ENCODE results near the gene CYTL1. TPM values are rescaled to one million over a fixed set of nuclear protein-coding genes. Genes with fewer than 3 reads are reported as not detected.

Gene CYTL1
- total and polyA plus RNA-seq, 2 of the 4 experiments (the other 2 are of a cell fraction), result 1.3 to 7.4 TPM

- Histone ChIP-seq H4K5ac (ENCODE audit: low read depth, low read length) (no peak overlapping the region; the same call in 1 of the 2 replicates), H3K4ac (ENCODE audit: low read depth, low read length) (peak overlapping the region; percentile 70), H3K9me1 (ENCODE audit: insufficient read depth, low read length) (peaks cover 4% of the 10 kb centered on the region; the same call in 1 of the 2 replicates), H3K9me3 (ENCODE audit: control insufficient read depth, insufficient read depth, low read length) (no peaks in the 10 kb centered on the region), H2AFZ (replicated peaks; ENCODE audit: low read length, poor library complexity) (peak overlapping the region; percentile 87), H2AK5ac (ENCODE audit: low read depth, low read length) (peak overlapping the region; percentile 51; the same call in 1 of the 2 replicates), H3K56ac (ENCODE audit: extremely low read depth, insufficient read depth, low read length) (no peak overlapping the region), H2BK20ac (ENCODE audit: low read depth, low read length) (peak overlapping the region; percentile 39; the same call in 1 of the 2 replicates), H3K36me3 (ENCODE audit: control insufficient read depth, insufficient read depth, low read length) (no peaks in the 10 kb centered on the region), H2AK9ac (replicated peaks; ENCODE audit: low read depth, low read length, poor library complexity) (no peak overlapping the region), H2BK120ac (ENCODE audit: low read depth, low read length) (peak overlapping the region; percentile 66), H4K20me1 (ENCODE audit: insufficient read depth, low read length) (no peaks in the 10 kb centered on the region), H2BK5ac (ENCODE audit: low read depth, low read length, poor library complexity, severe bottlenecking) (no peak overlapping the region), H3K23ac (ENCODE audit: low read depth, low read length) (0 out of 2 replicates have a peak overlapping the region, but pooled peaks have one; percentile 10), H3K18ac (ENCODE audit: low read depth, low read length) (no peak overlapping the region; the same call in 1 of the 2 replicates), H3K9ac (ENCODE audit: low read depth, low read length) (no peak overlapping the region), H3K4me1 (ENCODE audit: control insufficient read depth, insufficient read depth, low read length) (peaks cover 12% of the 10 kb centered on the region), H3K4me3 (ENCODE audit: insufficient read depth, low read depth, low read length) (no peak overlapping the region), H3K27me3 (ENCODE audit: control insufficient read depth, insufficient read depth, low read length) (no peaks in the 10 kb centered on the region), H3K4me2 (ENCODE audit: low read depth, low read length) (peak overlapping the region; percentile 9; the same call in 1 of the 2 replicates), H4K91ac (ENCODE audit: insufficient read depth, low read depth, low read length) (peak overlapping the region; percentile 52), H3K14ac (replicated peaks; ENCODE audit: low read depth, low read length) (peak overlapping the region; percentile 25; the same call in 1 of the 2 replicates), H3K79me1 (ENCODE audit: low read depth in 1 of 2, low read length in 2 of 2) (no peaks in the 10 kb centered on the region), H3K27ac (ENCODE audit: insufficient read depth, low read length) (peak overlapping the region; percentile 36), H4K8ac (ENCODE audit: low read depth in 2 of 2, low read length in 2 of 2) (peak overlapping the region; percentile 29 to 72; a peak in 3 of 4 replicates), H2BK15ac (ENCODE audit: low read depth, low read length) (peak overlapping the region; percentile 50; the same call in 1 of the 3 replicates)
- TF ChIP-seq MAFK (IDR thresholded peaks at IDR 0.05; ENCODE audit: low read depth, low read length), result no peak
- TF ChIP-seq USF2 (IDR thresholded peaks at IDR 0.05; ENCODE audit: low read depth, low read length), result no peak
- TF ChIP-seq BHLHE40 (IDR thresholded peaks at IDR 0.05; ENCODE audit: low read depth, low read length), result no peak
- TF ChIP-seq SMC3 (IDR thresholded peaks at IDR 0.05; ENCODE audit: low read depth, low read length), result no peak
- TF ChIP-seq FOS (IDR thresholded peaks at IDR 0.05; ENCODE audit: low read depth, low read length), result no peak
- TF ChIP-seq NFE2L2 (IDR thresholded peaks at IDR 0.05; ENCODE audit: low read depth, low read length), result no peak
- no peak for TF ChIP-seq CHD1 (IDR thresholded peaks at IDR 0.05; ENCODE audit: low read depth, low read length)
- ChIA-PET CTCF (no interaction called here), POLR2A (ENCODE audit: unreplicated experiment) (interaction anchor here (0.6 kb wide), 1 partner anchor 64 kb away, joined by 6 read pairs; no protein-coding TSS in a partner anchor)
- WGBS, 2 experiments (ENCODE audit: extremely low coverage in 2 of 2, insufficient read length in 1 of 2), result 82% methylated on average over 8 of the region's 14 CpGs; no CpG with 5 or more reads in 1 of the 2 experiments
- BruUV-seq (replicated peaks), result no TSS peak
- intact Hi-C loops (cut with micrococcal nuclease) (loop anchor here (1.0 to 10.0 kb wide), 4 partner anchors 47 to 511 kb away; no protein-coding TSS in a partner anchor), dilution Hi-C loops (cut with HindIII; ENCODE audit: low sequenced_read_pairs, unreplicated experiment) (no loop called here), in situ Hi-C loops (cut with MboI; ENCODE audit: low sequenced_read_pairs) (loop anchor here (10.0 kb wide), 2 partner anchors 463 to 507 kb away; no protein-coding TSS in a partner anchor)
- ATAC-seq (ENCODE audit: low read depth) (peak; percentile 7), DNase-seq (no peak)
Observed at GRCh38 chr4:4991541-4992099, 27.6 kb downstream of the CYTL1 start.
